Panc1 (cell line): ENCODE data around the gene CAMK1D. TPM values are rescaled to one million over a fixed set of nuclear protein-coding genes. Genes with fewer than 3 reads are reported as not detected.

Experiments
- ATAC-seq: fragments of 200-7000 bp; cut with Tn5 transposase; 2 replicates; pipeline ENCODE4 v1.9.1; 2020; ENCODE audit warnings: mild to moderate bottlenecking, moderate library complexity
- BruUV-seq: library from RNA; stranded (reverse); fragments of 400-500 nt; replicated peaks from 2 replicates; lab custom pipeline; 2021; lab: Mats Ljungman, UMichigan
- CTCF ChIA-PET: fragments of 300-600 bp; sonication (Branson Sonifier 250); formaldehyde crosslinking; loops from one replicate; lab custom pipeline; 2022; ENCODE audit warnings: antibody characterized with exemption; lab: Charles Lee
- POLR2A ChIA-PET: fragments of 300-600 bp; sonication (Branson Sonifier 250); formaldehyde crosslinking; loops from one replicate; lab custom pipeline; 2022; ENCODE audit warnings: antibody characterized with exemption; lab: Charles Lee
- DNase-seq: peaks from one replicate; pipeline ENCODE4 v3.0.0-alpha.2; 2010; ENCODE audit warnings: low read depth, low spot score
- H3K27ac ChIP-seq: 2 replicates; pipeline ENCODE4 v1.5.1; 2011; ENCODE audit warnings: mild to moderate bottlenecking, low read length, inconsistent platforms
- H3K27me3 ChIP-seq: fragments of 200-500 bp; sonication (Bioruptor generic); 2 replicates; pipeline ENCODE4 v1.6.0; 2014; ENCODE audit warnings: low read length, inconsistent platforms; ENCODE audit not compliant: control insufficient read depth, insufficient read depth
- H3K36me3 ChIP-seq: fragments of 200-500 bp; sonication (Bioruptor generic); 2 replicates; pipeline ENCODE4 v1.5.1; 2014; ENCODE audit warnings: inconsistent platforms, mild to moderate bottlenecking, low read length, moderate library complexity; ENCODE audit not compliant: control insufficient read depth, insufficient read depth
- H3K4me1 ChIP-seq: 2 replicates; pipeline ENCODE4 v1.5.1; 2011; ENCODE audit warnings: inconsistent platforms, mild to moderate bottlenecking, low read length, moderate library complexity; ENCODE audit not compliant: control insufficient read depth, insufficient read depth
- H3K4me3 ChIP-seq, 2 experiments: 2 replicates each; pipeline ENCODE4 v1.5.1; 2011 to 2012; ENCODE audit warnings: low read depth in 2 of 2, low read length in 2 of 2, mild to moderate bottlenecking in 2 of 2, inconsistent platforms in 1 of 2, moderate library complexity in 1 of 2
- H3K9me3 ChIP-seq: fragments of 200-500 bp; sonication (Bioruptor generic); 2 replicates; pipeline ENCODE4 v1.5.1; 2014; ENCODE audit warnings: low read depth, mild to moderate bottlenecking, inconsistent platforms, low read length, moderate library complexity; ENCODE audit not compliant: control insufficient read depth, insufficient read depth
- CTCF ChIP-seq: fragments of 450-650 bp; IDR thresholded peaks from 2 replicates; pipeline ENCODE4 v1.5.1; 2017; ENCODE audit warnings: mild to moderate bottlenecking
- POLR2AphosphoS5 ChIP-seq: IDR thresholded peaks from 2 replicates; pipeline ENCODE4 v1.6.1; 2012; ENCODE audit warnings: mild to moderate bottlenecking, low read depth, low read length, moderate library complexity
- REST ChIP-seq, 2 experiments: IDR thresholded peaks; 2 replicates each; pipeline ENCODE4 v1.6.1; 2011 to 2012; ENCODE audit warnings: low read depth in 2 of 2, control low read depth in 1 of 2, low read length in 1 of 2, mild to moderate bottlenecking in 1 of 2, moderate library complexity in 1 of 2; ENCODE audit not compliant: insufficient read depth in 1 of 2
- SIN3A ChIP-seq: IDR thresholded peaks from 2 replicates; pipeline ENCODE4 v1.6.1; 2012; ENCODE audit warnings: low read depth, mild to moderate bottlenecking, low read length, moderate library complexity, borderline replicate concordance; ENCODE audit not compliant: insufficient read depth
- TCF7L2 ChIP-seq: IDR thresholded peaks from 2 replicates; pipeline ENCODE4 v1.6.1; 2011; ENCODE audit warnings: mild to moderate bottlenecking, low read depth, low read length, inconsistent platforms
- in situ Hi-C: cut with HindIII; loops from 2 replicates; pipeline ENCODE4 v1.10.0; 2016; ENCODE audit warnings: low sequenced_read_pairs, low pct_unique_long_range_greater_than_20kb
- intact Hi-C: fragments of 100-400 bp; cut with micrococcal nuclease; formaldehyde crosslinking; loops from one replicate; pipeline ENCODE4 v1.10.0; 2022; ENCODE audit not compliant: unreplicated experiment
- total RNA-seq: library from RNA; stranded (reverse); gene quantifications from one replicate; pipeline ENCODE4 v1.2.1, GENCODE V29; 2021; ENCODE audit not compliant: unreplicated experiment

The CAMK1D gene
- total RNA-seq, 1 experiment from 2014 or later: 5.7 TPM

- no peak for DNase-seq
- H3K4me1 ChIP-seq: no peaks in the 10 kb centered on the region
- no TSS peak for BruUV-seq
- in situ Hi-C loops (no loop called here), intact Hi-C loops (no loop called here)
- H3K9me3 ChIP-seq: no peaks in the 10 kb centered on the region
- H3K27me3 ChIP-seq: no peaks in the 10 kb centered on the region
- no peak overlapping the region for H3K4me3 ChIP-seq
- no peaks in the 10 kb centered on the region for H3K36me3 ChIP-seq
- H3K27ac ChIP-seq: no peak overlapping the region
- TF ChIP-seq POLR2AphosphoS5: no peak
- no peak for TF ChIP-seq CTCF
- TF ChIP-seq REST (IDR thresholded peaks at IDR 0.05; ENCODE audit: insufficient read depth in 1 of 2, low read depth in 2 of 2, low read length in 1 of 2): no peak
- no peak for TF ChIP-seq TCF7L2
- no peak for TF ChIP-seq SIN3A
- CTCF ChIA-PET: no interaction called here
- ATAC-seq: no peak
- POLR2A ChIA-PET: no interaction called here
Observed at GRCh38 chr10:12834116-12834665, 484.8 kb downstream of the CAMK1D start.

GRCh38 chr10:12834721-12835120, 485.4 kb downstream of the CAMK1D start:
- ChIA-PET CTCF (no interaction called here), POLR2A (no interaction called here)
- no TSS peak for BruUV-seq
- Histone ChIP-seq H3K4me1 (no peaks in the 10 kb centered on the region), H3K27ac (no peak overlapping the region), H3K4me3 (no peak overlapping the region), H3K27me3 (no peaks in the 10 kb centered on the region), H3K9me3 (no peaks in the 10 kb centered on the region), H3K36me3 (no peaks in the 10 kb centered on the region)
- DNase-seq (no peak), ATAC-seq (no peak)
- intact Hi-C loops: no loop called here
- TF ChIP-seq REST (IDR thresholded peaks at IDR 0.05; ENCODE audit: insufficient read depth in 1 of 2, low read depth in 2 of 2, low read length in 1 of 2) (no peak), CTCF (no peak), POLR2AphosphoS5 (no peak), SIN3A (no peak), TCF7L2 (no peak)
- in situ Hi-C loops: no loop called here
